HG03469 (cell line): ENCODE results near the gene UNC79.

Source experiments
- ATAC-seq: cut with Tn5 transposase; IDR thresholded peaks from one replicate; pipeline ENCODE4 v1.9.1; 2021; ENCODE audit warnings: mild to moderate bottlenecking, moderate library complexity, moderate number of reproducible peaks; ENCODE audit not compliant: unreplicated experiment

Gene UNC79

DNA sequence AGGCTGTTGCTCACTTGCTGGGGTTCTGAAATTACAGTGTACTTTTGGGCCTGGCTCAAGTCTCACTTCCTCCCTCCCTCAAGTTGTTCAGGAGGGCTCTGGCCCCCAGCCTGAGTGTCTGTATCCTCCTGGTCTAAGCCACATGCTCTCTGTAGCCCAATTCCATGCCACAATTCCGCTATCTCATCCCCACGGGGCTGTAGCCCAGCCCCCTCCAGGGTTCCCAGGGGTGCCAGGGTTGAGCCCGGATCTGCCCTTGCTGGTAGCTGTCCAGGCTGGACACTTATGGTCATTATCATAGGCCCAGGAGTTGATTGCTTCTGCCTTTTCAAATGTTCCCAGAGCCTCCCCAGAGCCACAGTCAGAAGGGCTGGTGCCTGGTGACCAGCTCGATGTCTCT lies 292.3 kb downstream of the UNC79 start:
- ATAC-seq: no peak

GRCh38 chr14:93725002-93725582 lies 294.4 kb downstream of the UNC79 start:
- no peak for ATAC-seq

- ATAC-seq: no peak
Measured at GRCh38 chr14:93725993-93726392, 295.3 kb downstream of the UNC79 start.

DNA sequence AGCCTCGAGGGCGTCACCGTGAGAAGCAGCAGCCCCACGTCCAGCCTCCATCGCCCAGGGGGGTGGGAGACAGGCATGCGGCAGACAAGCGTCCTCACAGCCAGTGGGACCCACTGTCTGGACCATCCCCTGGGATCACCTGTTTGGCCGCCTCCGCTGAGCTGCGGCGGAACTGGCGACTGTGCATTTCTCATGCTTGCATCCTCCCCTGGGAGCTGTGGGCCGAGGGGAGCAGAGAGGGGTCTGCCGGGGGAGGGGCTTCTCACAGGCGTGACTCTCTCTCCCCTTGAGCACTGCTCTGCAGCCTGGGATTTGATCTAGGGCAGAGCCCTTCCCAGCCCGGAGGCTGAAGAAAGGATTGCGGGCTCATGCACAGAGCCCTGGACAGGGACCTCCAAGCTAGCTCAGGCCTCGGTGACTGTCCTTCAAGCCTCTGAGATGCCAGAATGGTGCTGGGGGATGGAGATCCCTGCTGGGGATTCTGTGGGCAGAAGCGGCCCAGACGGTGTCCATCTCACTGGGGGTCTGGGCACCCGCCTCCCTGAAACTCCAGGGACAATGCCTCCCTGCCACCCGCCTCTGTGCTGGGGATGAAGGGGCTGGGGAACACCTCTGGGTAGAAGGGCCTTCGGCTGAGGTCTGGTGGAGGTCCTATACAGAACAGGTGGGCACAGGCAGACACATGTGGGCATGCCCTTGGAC lies 296.5 kb downstream of the UNC79 start:
- ATAC-seq: no peak

DNA sequence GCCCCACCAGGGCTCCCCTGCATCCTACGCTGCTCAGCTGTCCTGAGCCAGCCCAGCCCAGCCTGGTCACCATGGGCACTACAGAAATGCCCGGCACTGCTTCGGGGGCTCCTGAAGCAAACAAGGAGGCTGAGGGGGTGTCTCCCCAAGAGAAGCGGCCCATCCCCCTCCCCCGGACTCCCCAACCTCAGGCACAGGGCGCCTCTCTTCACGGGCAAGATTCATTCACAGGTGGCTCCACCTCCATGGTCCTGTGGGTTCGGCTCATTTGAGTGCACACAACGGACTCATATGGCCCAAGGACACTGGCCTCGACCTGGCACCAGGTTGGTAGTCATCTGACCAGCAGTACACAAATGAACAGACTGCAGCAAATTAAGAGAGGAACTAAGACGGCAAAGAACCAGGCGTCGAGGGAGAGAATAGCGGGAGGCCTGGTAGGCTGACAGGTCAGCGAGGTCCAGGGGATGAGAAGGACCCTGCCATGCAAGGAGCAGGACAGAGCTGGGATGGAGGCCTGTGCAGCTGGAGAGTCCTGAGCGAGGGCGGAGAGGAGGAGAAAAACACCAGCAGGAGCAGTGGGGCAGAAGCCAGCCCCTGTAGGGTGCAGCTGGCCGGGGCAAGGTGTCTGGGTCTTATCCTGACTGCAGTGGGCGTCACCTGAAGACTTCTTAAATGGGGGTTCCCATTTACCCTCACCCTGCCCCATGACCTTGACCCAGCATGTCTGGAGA lies 297.3 kb downstream of the UNC79 start:
- ATAC-seq: no peak

DNA sequence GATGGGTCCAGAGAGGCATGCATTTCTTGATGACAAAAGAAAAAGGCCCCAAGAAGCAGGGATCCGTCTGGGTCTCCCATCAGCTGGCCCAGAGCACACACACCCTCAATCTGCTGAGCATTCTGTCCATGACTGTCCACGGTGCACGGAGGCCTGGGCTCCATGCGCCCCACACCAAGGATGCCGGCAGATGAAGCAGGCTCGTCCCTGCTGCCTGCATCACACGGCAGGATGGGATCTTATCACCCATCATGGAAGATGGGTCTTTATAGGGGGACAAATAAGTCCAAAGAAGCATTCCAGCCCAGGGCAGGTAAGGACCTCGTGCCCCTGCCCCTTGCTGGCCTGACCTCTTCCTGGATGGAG lies 297.9 kb downstream of the UNC79 start:
- no peak for ATAC-seq

DNA sequence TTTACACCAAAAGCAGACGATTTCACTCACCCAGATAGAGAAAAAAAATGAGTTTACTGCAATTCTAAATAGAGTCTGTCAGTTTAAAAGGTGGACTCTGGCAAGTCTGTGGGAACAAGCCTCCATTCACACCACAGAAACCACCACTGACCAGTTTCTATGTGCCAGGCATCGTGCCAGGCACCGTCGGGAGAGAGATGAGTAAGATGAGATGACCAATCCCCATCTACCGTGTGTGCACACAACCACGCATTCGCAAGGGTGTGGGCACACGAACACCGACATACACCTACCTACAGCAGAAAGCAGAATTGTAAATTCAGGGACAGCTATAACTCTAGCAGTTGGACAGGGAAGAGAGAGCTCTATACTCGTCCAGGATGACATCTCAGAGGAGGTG lies 299.3 kb downstream of the UNC79 start:
- no peak for ATAC-seq

DNA sequence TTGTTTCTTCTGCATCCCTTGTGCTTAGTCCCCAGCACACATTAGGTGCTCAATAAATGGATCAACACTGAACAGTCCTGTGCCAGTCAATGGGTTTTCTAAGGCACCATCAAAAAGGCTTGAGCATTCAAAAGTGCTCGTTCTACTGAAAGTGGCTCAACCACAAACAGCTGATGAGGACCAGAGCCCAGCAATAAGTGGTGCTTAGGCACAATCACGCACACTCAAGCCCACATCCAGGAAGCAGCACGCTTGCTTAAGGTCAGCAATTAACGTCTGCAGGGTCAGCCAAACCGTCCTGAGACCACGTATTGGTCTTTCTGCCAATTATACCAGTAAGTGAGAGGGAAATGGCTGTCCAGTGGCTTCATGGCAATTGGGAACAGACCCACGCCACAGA lies 301.0 kb downstream of the UNC79 start:
- no peak for ATAC-seq

DNA sequence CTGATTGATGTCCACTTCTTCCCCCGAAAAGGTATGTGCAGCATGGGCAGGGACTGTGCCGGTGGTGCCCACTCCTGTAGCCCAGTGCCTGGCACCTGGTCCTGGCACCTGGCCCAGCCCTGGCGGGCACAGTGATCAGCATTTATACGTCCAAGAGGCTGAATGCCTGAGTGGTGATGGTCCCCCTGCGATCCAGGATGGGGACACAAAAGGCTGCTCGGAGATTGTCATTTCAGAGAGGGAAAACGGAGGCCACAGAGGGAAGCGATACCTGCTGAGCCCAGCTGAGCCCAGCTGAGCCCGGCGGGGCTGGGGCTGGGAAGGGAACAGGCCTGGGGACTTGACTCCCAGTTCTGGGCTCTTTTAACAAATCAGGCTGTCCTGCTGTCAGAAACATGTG lies 301.8 kb downstream of the UNC79 start:
- ATAC-seq: no peak

DNA sequence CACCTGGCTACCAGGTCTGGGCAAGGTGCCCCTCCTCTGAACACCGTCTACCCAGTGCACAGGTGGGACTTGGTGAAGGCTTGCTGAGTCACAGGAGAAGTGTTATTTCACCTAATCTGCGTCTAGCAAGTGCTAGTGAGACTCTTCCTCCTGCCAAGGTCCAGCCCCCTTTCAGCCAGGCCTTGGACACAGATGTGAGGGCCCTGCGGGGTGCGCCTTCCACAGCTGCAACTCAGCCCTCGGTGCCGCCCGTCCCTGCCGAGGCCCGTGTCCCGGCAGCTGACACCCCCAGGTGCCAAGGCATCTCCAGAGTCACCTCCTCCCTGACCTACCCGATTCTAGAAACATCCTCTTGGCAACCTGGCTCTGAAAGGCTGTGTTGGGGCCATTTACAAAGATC lies 302.5 kb downstream of the UNC79 start:
- no peak for ATAC-seq

GRCh38 chr14:93733631-93734030 lies 302.9 kb downstream of the UNC79 start:
- ATAC-seq: no peak

GRCh38 chr14:93734086-93734822 lies 303.5 kb downstream of the UNC79 start:
- ATAC-seq: no peak

DNA sequence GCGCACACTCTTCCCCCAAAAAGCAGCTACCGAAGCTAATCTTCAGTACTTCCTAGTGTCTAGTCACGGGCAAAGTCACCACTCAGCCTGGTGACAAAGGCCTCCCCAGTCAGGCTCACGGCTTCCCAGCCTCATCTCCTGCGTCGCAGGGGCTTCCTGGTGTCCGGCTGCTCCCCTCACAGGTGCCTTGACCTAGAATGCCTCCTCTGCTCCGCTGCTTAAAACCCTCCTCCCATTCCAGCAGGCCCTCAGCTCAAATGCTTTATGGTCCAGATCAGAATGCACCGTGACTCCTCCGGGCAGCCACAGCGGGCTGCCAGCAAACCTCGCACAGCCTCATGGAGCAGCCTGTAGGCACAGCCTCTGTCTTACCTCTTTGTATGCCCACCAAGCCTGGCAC lies 304.5 kb downstream of the UNC79 start:
- ATAC-seq: no peak

DNA sequence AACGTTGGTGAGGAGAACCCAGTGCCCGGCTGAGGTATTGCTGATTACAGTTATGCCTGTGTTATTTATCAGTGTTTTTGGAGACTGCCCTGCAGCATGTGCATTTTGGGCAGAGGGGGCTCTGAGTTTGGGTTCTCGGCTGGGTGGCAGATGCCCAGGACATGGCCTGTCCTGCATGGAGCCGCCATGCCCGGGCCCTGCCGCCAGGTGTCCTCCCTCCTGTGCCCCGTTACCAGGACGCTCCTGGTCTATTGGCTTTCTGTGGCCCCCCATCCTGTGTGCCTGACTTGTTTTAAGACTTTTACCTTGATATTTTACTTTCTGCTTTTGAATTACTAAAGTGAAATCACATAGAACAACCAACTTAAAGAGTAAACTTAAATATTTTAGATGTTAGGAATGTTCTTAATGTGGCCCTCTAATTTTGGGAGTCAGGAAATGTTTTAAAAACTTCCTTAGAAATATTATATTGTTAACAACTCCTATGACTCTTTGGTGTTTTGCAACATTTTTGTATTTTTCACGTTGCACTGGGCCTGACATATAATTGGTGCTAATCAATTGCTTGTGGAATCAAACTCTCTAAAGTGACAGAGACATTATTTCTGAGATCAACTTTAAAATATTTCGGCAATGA lies 305.8 kb downstream of the UNC79 start:
- no peak for ATAC-seq

DNA sequence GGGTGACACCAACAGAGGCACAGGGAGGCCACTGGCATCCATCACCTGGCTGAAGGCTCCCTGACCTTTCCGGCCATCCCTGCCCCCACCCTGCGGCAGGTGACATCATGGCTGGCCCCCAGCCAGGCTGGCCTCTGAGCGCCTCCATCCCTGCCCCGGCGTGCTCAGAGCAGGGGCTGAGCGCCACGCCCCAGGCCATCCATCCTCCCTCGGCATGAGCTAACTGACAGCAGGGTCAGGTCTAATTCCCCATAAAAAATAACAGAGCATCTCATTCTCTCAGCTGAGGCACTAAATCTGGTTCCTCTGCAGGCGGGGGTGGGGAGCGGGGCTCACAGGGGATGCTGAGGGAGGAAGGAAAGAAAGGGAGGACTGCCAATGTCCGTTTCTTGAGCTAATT lies 306.9 kb downstream of the UNC79 start:
- ATAC-seq: no peak

GRCh38 chr14:93741556-93742230 lies 311.0 kb downstream of the UNC79 start:
- no peak for ATAC-seq

DNA sequence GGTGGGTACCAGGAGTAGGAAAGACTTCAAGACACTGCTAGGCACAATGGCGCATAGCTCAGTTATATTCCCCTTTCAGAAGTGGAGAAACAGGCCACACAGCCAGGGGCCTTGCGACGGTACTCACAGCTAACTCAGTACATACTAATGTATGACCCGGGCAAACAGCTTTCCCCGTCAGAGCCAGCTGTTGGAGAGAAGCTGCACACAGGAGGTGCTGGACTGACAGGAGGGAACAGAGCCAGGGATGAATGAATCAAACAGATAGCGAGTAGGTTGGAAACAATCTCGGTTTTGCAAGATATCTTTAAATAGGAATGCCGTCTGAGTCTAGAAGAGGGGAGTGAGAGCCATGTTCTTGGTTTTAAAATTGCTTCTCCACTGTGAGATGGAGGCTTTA lies 312.0 kb downstream of the UNC79 start:
- ATAC-seq: no peak

- no peak for ATAC-seq
Measured at GRCh38 chr14:93743270-93744060, 312.7 kb downstream of the UNC79 start.

DNA sequence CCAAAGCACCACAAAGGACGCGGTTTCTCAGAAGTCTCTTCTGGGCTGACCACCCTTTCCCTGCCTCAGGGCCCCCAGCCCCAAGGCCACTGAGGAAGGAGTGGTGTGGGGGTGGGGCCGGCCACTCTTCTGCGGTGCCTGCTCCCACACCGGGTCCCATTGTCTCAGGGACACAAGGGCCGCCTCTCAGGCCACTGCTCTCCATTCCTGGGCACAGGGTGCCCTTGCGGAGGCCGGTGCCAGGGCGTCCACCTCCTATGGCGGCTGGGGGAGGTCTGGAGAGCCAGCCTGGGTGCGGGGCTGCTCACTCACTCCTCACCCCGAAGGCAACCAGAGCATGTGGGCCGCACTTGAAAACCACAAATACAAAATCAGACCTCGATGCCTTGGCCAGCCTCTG lies 313.4 kb downstream of the UNC79 start:
- no peak for ATAC-seq

DNA sequence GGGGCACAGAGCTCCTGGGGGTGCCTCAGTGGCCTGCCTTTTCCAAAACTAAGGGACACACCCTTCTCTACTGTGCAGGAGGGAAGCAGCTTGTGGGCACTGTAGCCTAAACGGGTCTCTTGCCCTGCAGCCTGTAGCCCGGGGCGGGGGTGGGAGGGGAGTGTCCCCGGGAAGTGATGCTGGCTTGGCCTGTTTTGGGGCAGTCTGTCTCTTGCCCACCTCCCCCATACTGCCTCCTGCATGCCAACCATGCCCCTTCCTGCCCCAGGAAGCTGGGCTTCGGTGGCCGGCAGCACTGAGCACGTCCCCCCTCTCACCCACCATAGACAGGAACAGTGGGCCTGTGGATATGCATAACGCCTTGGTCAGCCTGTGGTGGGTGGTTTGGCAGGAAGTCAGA lies 314.1 kb downstream of the UNC79 start:
- ATAC-seq: no peak
